B cell (primary cell): ENCODE measurements around the gene ZNF804A. TPM values are rescaled to one million over a fixed set of nuclear protein-coding genes. Genes with fewer than 3 reads are reported as not detected.

Experiments
- ATAC-seq: fragments of 200-7000 bp; cut with Tn5 transposase; one replicate; pipeline ENCODE4 v1.10.0; 2021; ENCODE audit warnings: low read depth, mild to moderate bottlenecking, moderate number of reproducible peaks, moderate library complexity
- CTCF ChIA-PET: fragments of 350-600 bp; sonication (Branson Sonifier 250); formaldehyde crosslinking; loops from one replicate; lab custom pipeline; 2021; ENCODE audit warnings: antibody characterized with exemption, inconsistent platforms; lab: Charles Lee
- POLR2A ChIA-PET: fragments of 350-600 bp; sonication (Branson Sonifier 250); formaldehyde crosslinking; loops from one replicate; lab custom pipeline; 2021; ENCODE audit warnings: antibody characterized with exemption; lab: Charles Lee
- DNase-seq: peaks from one replicate; pipeline ENCODE4 v3.0.0; 2013
- H2AFZ ChIP-seq: 2 replicates; pipeline ENCODE4 v1.6.1; 2012; ENCODE audit warnings: mild to moderate bottlenecking, low read depth, low read length; ENCODE audit not compliant: insufficient read depth, poor library complexity, severe bottlenecking
- H3K27ac ChIP-seq, 2 donors: 1 replicate in 1 of 2; 2 replicates in 1 of 2; pipeline ENCODE4 v1.5.1; 2012 to 2013; ENCODE audit warnings: low read length in 2 of 2, mild to moderate bottlenecking in 2 of 2, moderate library complexity in 1 of 2
- H3K27me3 ChIP-seq, 4 experiments: fragments of 200-600 bp in 1 of 4; sonication (generic) in 1 of 4; replicated peaks in 1 of 4; 1 replicate in 2 of 4; 2 replicates in 2 of 4; pipeline versions ENCODE4 v1.6.1 to v1.7.0; 2013 to 2016; ENCODE audit warnings: low read length in 3 of 4, mild to moderate bottlenecking in 2 of 4, mixed read lengths in 1 of 4, moderate library complexity in 1 of 4; ENCODE audit not compliant: insufficient read depth in 4 of 4, control insufficient read depth in 3 of 4; ENCODE audit errors: control extremely low read depth in 1 of 4
- H3K36me3 ChIP-seq, 2 experiments: replicated peaks in 1 of 2; 1 replicate in 1 of 2; 2 replicates in 1 of 2; pipeline versions ENCODE4 v1.6.1 to v1.7.1; 2013; ENCODE audit warnings: low read length in 1 of 2; ENCODE audit not compliant: insufficient read depth in 2 of 2, control insufficient read depth in 1 of 2; ENCODE audit errors: control extremely low read depth in 1 of 2, extremely low read depth in 1 of 2
- H3K4me1 ChIP-seq, 2 donors: fragments of 200-600 bp in 1 of 2; sonication (generic) in 1 of 2; 1 replicate in 1 of 2; 2 replicates in 1 of 2; pipeline versions ENCODE4 v1.5.1 to v1.6.1; 2013 to 2017; ENCODE audit warnings: low read length in 2 of 2; ENCODE audit not compliant: control insufficient read depth in 2 of 2, insufficient read depth in 2 of 2
- H3K4me2 ChIP-seq: replicated peaks from 2 replicates; pipeline ENCODE3; 2012; ENCODE audit warnings: mild to moderate bottlenecking, low read depth, low read length; ENCODE audit not compliant: poor library complexity, severe bottlenecking
- H3K4me3 ChIP-seq, 5 experiments: fragments of 200-600 bp in 1 of 5; sonication (generic) in 1 of 5; 1 replicate in 3 of 5; 2 replicates in 2 of 5; pipeline versions ENCODE4 v1.5.1 to v1.7.0; 2011 to 2016; ENCODE audit warnings: low read length in 4 of 5, mild to moderate bottlenecking in 4 of 5, low read depth in 2 of 5, control low read depth in 1 of 5, moderate library complexity in 1 of 5; ENCODE audit not compliant: insufficient read depth in 1 of 5; ENCODE audit errors: control extremely low read depth in 1 of 5, extremely low read depth in 1 of 5
- H3K79me2 ChIP-seq: fragments of 200-600 bp; sonication (generic); one replicate; pipeline ENCODE4 v1.6.0; 2016; ENCODE audit warnings: low read length; ENCODE audit not compliant: control insufficient read depth, insufficient read depth
- H3K9ac ChIP-seq: fragments of 200-600 bp; sonication (generic); 2 replicates; pipeline ENCODE4 v1.6.1; 2017; ENCODE audit warnings: mild to moderate bottlenecking, low read length, moderate library complexity
- H3K9me3 ChIP-seq, 3 donors: one replicate each; pipeline versions ENCODE4 v1.6.1 to v1.7.1; 2013; ENCODE audit warnings: low read length in 2 of 3; ENCODE audit not compliant: control insufficient read depth in 2 of 3, insufficient read depth in 1 of 3; ENCODE audit errors: control extremely low read depth in 1 of 3
- H4K20me1 ChIP-seq: 2 replicates; pipeline ENCODE4 v1.6.0; 2012; ENCODE audit warnings: mild to moderate bottlenecking, low read length; ENCODE audit not compliant: insufficient read depth, control insufficient read depth, poor library complexity, severe bottlenecking
- H3K27ac Mint-ChIP-seq: one replicate; pipeline ENCODE4 v1.8.0; 2021; ENCODE audit warnings: mixed read lengths
- H3K27me3 Mint-ChIP-seq: one replicate; pipeline ENCODE4 v1.8.0; 2021; ENCODE audit warnings: mixed read lengths
- H3K4me1 Mint-ChIP-seq: one replicate; pipeline ENCODE4 v1.8.0; 2021; ENCODE audit warnings: mixed read lengths
- H3K4me3 Mint-ChIP-seq: one replicate; pipeline ENCODE4 v1.8.0; 2021; ENCODE audit warnings: mixed read lengths
- H3K9me3 Mint-ChIP-seq: one replicate; pipeline ENCODE4 v1.8.0; 2022; ENCODE audit warnings: mixed read lengths; ENCODE audit not compliant: insufficient read depth
- EZH2 ChIP-seq: IDR thresholded peaks from 2 replicates; pipeline ENCODE4 v1.6.1; 2012; ENCODE audit warnings: borderline replicate concordance, low read depth, mild to moderate bottlenecking, moderate library complexity, low read length; ENCODE audit not compliant: insufficient read depth, poor library complexity, severe bottlenecking
- WGBS: methylation state at CpG from one replicate; pipeline ENCODE4 v1.1.5; 2013; ENCODE audit warnings: missing lambda C conversion rate; ENCODE audit not compliant: insufficient coverage; 5-methylcytosine and 5-hydroxymethylcytosine counted together
- intact Hi-C: fragments of 100-400 bp; cut with micrococcal nuclease; formaldehyde crosslinking; loops from one replicate; pipeline ENCODE4 v1.10.0; 2022
- polyA plus RNA-seq: library from polyadenylated mRNA; depleted of rRNA; stranded (reverse); fragments of >200 nt; gene quantifications from 2 replicates; pipeline ENCODE4 v1.2.3, GENCODE V29; 2012
- total RNA-seq, 2 donors: library from RNA; stranded (reverse); fragments of 120-200 nt in 1 of 2; gene quantifications; 1 replicate in 1 of 2; 2 replicates in 1 of 2; pipeline versions ENCODE4 v1.2.3 to v1.2.4, GENCODE V29; 2013 to 2022
- TF ChIP-seq, protein P1 (sequence below): fragments of 200-600 bp; IDR thresholded peaks from one replicate; pipeline ENCODE4 v1.8.0; 2022; ENCODE audit warnings: antibody characterized with exemption, mild to moderate bottlenecking

Gene ZNF804A
- total and polyA plus RNA-seq, 2 donors (not counting 1 experiment from before 2014, with no cell fraction given): 1.2 to 2.4 TPM

DNA sequence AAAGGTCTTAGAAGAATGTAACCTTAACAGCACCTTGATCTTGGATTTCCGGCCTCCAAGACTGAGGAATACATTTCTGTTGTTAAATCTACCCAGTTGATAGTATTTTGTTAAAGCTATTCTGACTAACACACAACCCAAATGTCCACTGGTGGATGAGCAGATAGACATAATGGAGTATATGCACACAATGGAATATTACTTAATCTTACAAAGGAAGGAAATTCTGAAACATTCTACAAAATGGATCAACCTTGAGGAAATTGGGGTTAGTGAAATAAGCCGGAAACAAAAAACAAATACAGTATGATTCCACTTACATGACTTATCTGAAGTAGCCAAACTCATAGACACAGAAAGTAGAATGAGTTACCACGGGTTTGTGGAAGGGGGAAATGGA, 168.7 kb downstream of the ZNF804A start:
- Histone ChIP-seq H3K79me2 (no peaks in the 10 kb centered on the region), H3K4me1 (no peaks in the 10 kb centered on the region), H3K27me3 (no peaks in the 10 kb centered on the region), H3K4me2 (no peak overlapping the region), H4K20me1 (no peaks in the 10 kb centered on the region), H3K4me3 (no peak overlapping the region), H3K9me3 (peaks cover 0 to 1% (median 0%) of the 10 kb centered on the region in 3 donors), H3K36me3 (no peaks in the 10 kb centered on the region), H2AFZ (no peak overlapping the region), H3K9ac (no peak overlapping the region), H3K27ac (no peak overlapping the region)
- Mint-ChIP-seq H3K9me3 (no peaks in the 10 kb centered on the region), H3K4me1 (peaks cover 4% of the 10 kb centered on the region), H3K4me3 (no peak overlapping the region), H3K27me3 (no peaks in the 10 kb centered on the region), H3K27ac (no peak overlapping the region)
- DNase-seq (no peak), ATAC-seq (no peak)
- POLR2A ChIA-PET: no interaction called here
- TF ChIP-seq, protein P1, sequence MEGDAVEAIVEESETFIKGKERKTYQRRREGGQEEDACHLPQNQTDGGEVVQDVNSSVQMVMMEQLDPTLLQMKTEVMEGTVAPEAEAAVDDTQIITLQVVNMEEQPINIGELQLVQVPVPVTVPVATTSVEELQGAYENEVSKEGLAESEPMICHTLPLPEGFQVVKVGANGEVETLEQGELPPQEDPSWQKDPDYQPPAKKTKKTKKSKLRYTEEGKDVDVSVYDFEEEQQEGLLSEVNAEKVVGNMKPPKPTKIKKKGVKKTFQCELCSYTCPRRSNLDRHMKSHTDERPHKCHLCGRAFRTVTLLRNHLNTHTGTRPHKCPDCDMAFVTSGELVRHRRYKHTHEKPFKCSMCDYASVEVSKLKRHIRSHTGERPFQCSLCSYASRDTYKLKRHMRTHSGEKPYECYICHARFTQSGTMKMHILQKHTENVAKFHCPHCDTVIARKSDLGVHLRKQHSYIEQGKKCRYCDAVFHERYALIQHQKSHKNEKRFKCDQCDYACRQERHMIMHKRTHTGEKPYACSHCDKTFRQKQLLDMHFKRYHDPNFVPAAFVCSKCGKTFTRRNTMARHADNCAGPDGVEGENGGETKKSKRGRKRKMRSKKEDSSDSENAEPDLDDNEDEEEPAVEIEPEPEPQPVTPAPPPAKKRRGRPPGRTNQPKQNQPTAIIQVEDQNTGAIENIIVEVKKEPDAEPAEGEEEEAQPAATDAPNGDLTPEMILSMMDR: no peak
- CTCF ChIA-PET: no interaction called here
- no CpG with 5 or more reads among the region's 3 CpGs for WGBS
- intact Hi-C loops: no loop called here

DNA sequence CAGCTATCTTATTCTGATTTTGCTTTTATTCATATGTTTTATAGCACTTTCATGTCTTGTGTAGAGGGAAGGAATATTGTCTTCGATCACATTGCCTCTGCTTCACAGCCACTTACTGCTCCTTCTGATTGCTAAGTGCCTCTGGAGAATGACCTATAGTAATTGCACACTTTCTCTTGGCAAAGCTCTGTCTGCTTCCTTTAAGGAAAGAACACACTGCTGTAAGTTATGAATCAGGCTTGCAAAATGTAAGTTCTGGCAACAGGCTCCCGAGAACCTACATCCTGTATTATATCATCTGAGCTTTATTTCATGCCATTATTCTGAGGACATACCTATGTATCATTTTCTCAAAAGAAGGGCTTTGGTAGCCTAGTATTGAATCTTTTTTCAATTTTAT, 170.7 kb downstream of the ZNF804A start:
- Mint-ChIP-seq H3K4me1 (peaks cover 4% of the 10 kb centered on the region), H3K27ac (no peak overlapping the region), H3K27me3 (no peaks in the 10 kb centered on the region), H3K4me3 (no peak overlapping the region), H3K9me3 (no peaks in the 10 kb centered on the region)
- Histone ChIP-seq H2AFZ (no peak overlapping the region), H3K27me3 (no peaks in the 10 kb centered on the region), H4K20me1 (no peaks in the 10 kb centered on the region), H3K79me2 (no peaks in the 10 kb centered on the region), H3K27ac (no peak overlapping the region), H3K36me3 (no peaks in the 10 kb centered on the region), H3K9ac (no peak overlapping the region), H3K4me3 (no peak overlapping the region), H3K9me3 (peaks cover 0 to 1% (median 0%) of the 10 kb centered on the region in 3 donors), H3K4me2 (no peak overlapping the region), H3K4me1 (no peaks in the 10 kb centered on the region)
- no CpG with 5 or more reads among the region's 2 CpGs for WGBS
- ATAC-seq: no peak
- intact Hi-C loops: no loop called here
- ChIA-PET POLR2A (no interaction called here), CTCF (no interaction called here)
- no peak for TF ChIP-seq EZH2
- TF ChIP-seq, protein P1: no peak
- DNase-seq: no peak
